ENCODE results near the gene PTPN5. TPM values are rescaled to one million over a fixed set of nuclear protein-coding genes. Genes with fewer than 3 reads are reported as not detected.

PTPN5 gene
- total RNA-seq, 1 experiment from 2014 or later, result not detected

GRCh38 chr11:18757811-18758210 is 33.8 kb downstream of the PTPN5 start:
- H3K27me3 Mint-ChIP-seq (ENCODE audit: insufficient read depth, unreplicated experiment), result peaks cover 5% of the 10 kb centered on the region

GRCh38 chr11:18756889-18757288 is 34.7 kb downstream of the PTPN5 start:
- peaks cover 5% of the 10 kb centered on the region; the same call in 1 of the 2 replicates for H3K4me1 ChIP-seq
- H3K4me1 Mint-ChIP-seq (ENCODE audit: low read depth, unreplicated experiment), result peaks cover 17% of the 10 kb centered on the region
- no peaks in the 10 kb centered on the region for H3K9me3 Mint-ChIP-seq (ENCODE audit: unreplicated experiment)
- H3K27me3 Mint-ChIP-seq (ENCODE audit: insufficient read depth, unreplicated experiment), result peaks cover 5% of the 10 kb centered on the region
- no peaks in the 10 kb centered on the region for H3K27me3 ChIP-seq (replicated peaks; ENCODE audit: control insufficient read depth, insufficient read depth, low read length)
- H3K36me3 ChIP-seq (ENCODE audit: control insufficient read depth, insufficient read depth, low read length), result no peaks in the 10 kb centered on the region
- ChIA-PET CTCF (interaction anchor here (0.7 to 2.3 kb wide), 2 partner anchors 35 to 318 kb away, joined by 4 to 5 read pairs; no protein-coding TSS in a partner anchor), POLR2A (no interaction called here)
- H3K9me3 ChIP-seq, result no peaks in the 10 kb centered on the region
- peaks cover 6% of the 10 kb centered on the region for H3K36me3 Mint-ChIP-seq (ENCODE audit: insufficient read depth, unreplicated experiment)
- H3K4me3 Mint-ChIP-seq (ENCODE audit: unreplicated experiment), result no peak overlapping the region
- no peak overlapping the region for H3K27ac Mint-ChIP-seq (ENCODE audit: unreplicated experiment)
- TF ChIP-seq CTCF (IDR thresholded peaks at IDR 0.05; ENCODE audit: insufficient read depth in 1 of 2, low read depth in 1 of 2, low read length in 1 of 2, severe bottlenecking in 1 of 2, unreplicated experiment in 1 of 2), result no peak
- intact Hi-C loops (cut with micrococcal nuclease; ENCODE audit: unreplicated experiment), result loop anchor here (2.0 kb wide), 1 partner anchor 22 kb away; no protein-coding TSS in a partner anchor
- DNase-seq, result no peak
- no TSS peak for BruUV-seq (replicated peaks)
- no peak overlapping the region for H3K4me3 ChIP-seq (ENCODE audit: low read depth, low read length)

More at GRCh38 chr11:18757811-18758210, 33.8 kb downstream of the PTPN5 start:
- Mint-ChIP-seq H3K4me3 (ENCODE audit: unreplicated experiment) (no peak overlapping the region), H3K36me3 (ENCODE audit: insufficient read depth, unreplicated experiment) (peaks cover 6% of the 10 kb centered on the region), H3K9me3 (ENCODE audit: unreplicated experiment) (no peaks in the 10 kb centered on the region), H3K27ac (ENCODE audit: unreplicated experiment) (no peak overlapping the region), H3K4me1 (ENCODE audit: low read depth, unreplicated experiment) (peaks cover 17% of the 10 kb centered on the region)
- ChIA-PET CTCF (interaction anchor here (0.9 to 2.3 kb wide), 4 partner anchors 8 to 642 kb away, joined by 3 to 5 read pairs (median 4); no protein-coding TSS in a partner anchor), POLR2A (no interaction called here)
- Histone ChIP-seq H3K4me3 (ENCODE audit: low read depth, low read length) (no peak overlapping the region), H3K36me3 (ENCODE audit: control insufficient read depth, insufficient read depth, low read length) (no peaks in the 10 kb centered on the region), H3K4me1 (peaks cover 5% of the 10 kb centered on the region; the same call in 1 of the 2 replicates), H3K27me3 (replicated peaks; ENCODE audit: control insufficient read depth, insufficient read depth, low read length) (no peaks in the 10 kb centered on the region), H3K9me3 (no peaks in the 10 kb centered on the region)
- peak in 1 of 2 experiments; percentile 46 for DNase-seq
- intact Hi-C loops (cut with micrococcal nuclease; ENCODE audit: unreplicated experiment), result loop anchor here (2.0 kb wide), 1 partner anchor 23 kb away; no protein-coding TSS in a partner anchor
- no peak for TF ChIP-seq CTCF (IDR thresholded peaks at IDR 0.05; ENCODE audit: insufficient read depth in 1 of 2, low read depth in 1 of 2, low read length in 1 of 2, severe bottlenecking in 1 of 2, unreplicated experiment in 1 of 2)
- BruUV-seq (replicated peaks), result no TSS peak

GRCh38 chr11:18754308-18754707 is 37.3 kb downstream of the PTPN5 start:
- intact Hi-C loops (cut with micrococcal nuclease; ENCODE audit: unreplicated experiment), result no loop called here
- no peak overlapping the region for H3K4me3 Mint-ChIP-seq (ENCODE audit: unreplicated experiment)

More at GRCh38 chr11:18754308-18754707, 37.3 kb downstream of the PTPN5 start:
- Histone ChIP-seq H3K4me3 (ENCODE audit: low read depth, low read length) (no peak overlapping the region), H3K27me3 (replicated peaks; ENCODE audit: control insufficient read depth, insufficient read depth, low read length) (no peaks in the 10 kb centered on the region; the same call in 1 of the 2 replicates), H3K9me3 (no peaks in the 10 kb centered on the region), H3K36me3 (ENCODE audit: control insufficient read depth, insufficient read depth, low read length) (no peaks in the 10 kb centered on the region), H3K4me1 (peaks cover 5% of the 10 kb centered on the region; the same call in 1 of the 2 replicates)
- CTCF ChIA-PET, result no interaction called here
- BruUV-seq (replicated peaks), result no TSS peak
- H3K27ac Mint-ChIP-seq (ENCODE audit: unreplicated experiment), result no peak overlapping the region
- no peaks in the 10 kb centered on the region for H3K27me3 Mint-ChIP-seq (ENCODE audit: insufficient read depth, unreplicated experiment)
- no peak for DNase-seq
- H3K36me3 Mint-ChIP-seq (ENCODE audit: insufficient read depth, unreplicated experiment), result peaks cover 6% of the 10 kb centered on the region
- POLR2A ChIA-PET, result no interaction called here
- peaks cover 17% of the 10 kb centered on the region for H3K4me1 Mint-ChIP-seq (ENCODE audit: low read depth, unreplicated experiment)
- TF ChIP-seq CTCF (IDR thresholded peaks at IDR 0.05; ENCODE audit: insufficient read depth in 1 of 2, low read depth in 1 of 2, low read length in 1 of 2, severe bottlenecking in 1 of 2, unreplicated experiment in 1 of 2), result no peak
- H3K9me3 Mint-ChIP-seq (ENCODE audit: unreplicated experiment), result no peaks in the 10 kb centered on the region
